Endothelial cell (in vitro differentiated cells): ENCODE measurements around the gene GATAD2B. TPM values are rescaled to one million over a fixed set of nuclear protein-coding genes. Genes with fewer than 3 reads are reported as not detected.
"Not testable (repeated sequence)": the region's sequence is repeated elsewhere in the genome, so short reads cannot be mapped to it uniquely, and the experiment has no call there.

Experiments used
- DNase-seq: peaks from one replicate; pipeline ENCODE4 v3.0.0; 2021; ENCODE audit warnings: low spot score
- H3K27ac Mint-ChIP-seq: one replicate; pipeline ENCODE4 v1.8.0; 2021; ENCODE audit warnings: mixed read lengths, inconsistent platforms; ENCODE audit not compliant: unreplicated experiment
- H3K27me3 Mint-ChIP-seq: one replicate; pipeline ENCODE4 v1.8.0; 2021; ENCODE audit warnings: mild to moderate bottlenecking, moderate library complexity, mixed read lengths, inconsistent platforms; ENCODE audit not compliant: unreplicated experiment
- H3K36me3 Mint-ChIP-seq: one replicate; pipeline ENCODE4 v1.8.0; 2021; ENCODE audit warnings: mild to moderate bottlenecking, low read depth, mixed read lengths, inconsistent platforms; ENCODE audit not compliant: unreplicated experiment
- H3K4me1 Mint-ChIP-seq: one replicate; pipeline ENCODE4 v1.8.0; 2021; ENCODE audit warnings: mild to moderate bottlenecking, mixed read lengths, inconsistent platforms; ENCODE audit not compliant: unreplicated experiment
- H3K4me3 Mint-ChIP-seq: one replicate; pipeline ENCODE4 v1.8.0; 2021; ENCODE audit warnings: mild to moderate bottlenecking, mixed read lengths, inconsistent platforms; ENCODE audit not compliant: unreplicated experiment
- H3K9me3 Mint-ChIP-seq: one replicate; pipeline ENCODE4 v1.8.0; 2021; ENCODE audit warnings: mixed read lengths, inconsistent platforms; ENCODE audit not compliant: unreplicated experiment
- CTCF ChIP-seq: fragments of 200-600 bp; sonication (generic); IDR thresholded peaks from one replicate; pipeline ENCODE4 v1.5.0; 2021; ENCODE audit warnings: antibody characterized with exemption; ENCODE audit not compliant: unreplicated experiment
- total RNA-seq: library from RNA; stranded (reverse); fragmentation: NEBNext Ultra II Directional; extraction: Animal tissue kit (Norgen Biotek cat#: 25700); gene quantifications from one replicate; pipeline ENCODE4 v1.2.1, GENCODE V29; 2021; ENCODE audit not compliant: unreplicated experiment

The GATAD2B gene
- total RNA-seq, 1 donor from 2014 or later = 45.4 TPM

GRCh38 chr1:153771261-153771660, 151.5 kb downstream of the GATAD2B start:
- H3K27ac Mint-ChIP-seq = peak overlapping the region; percentile 90
- DNase-seq = no peak
- peaks cover 6% of the 10 kb centered on the region for H3K27me3 Mint-ChIP-seq
- H3K36me3 Mint-ChIP-seq = peaks cover 32% of the 10 kb centered on the region
- TF ChIP-seq CTCF = no peak
- H3K4me1 Mint-ChIP-seq = peaks cover 64% of the 10 kb centered on the region
- H3K4me3 Mint-ChIP-seq = no peak overlapping the region
- no peaks in the 10 kb centered on the region for H3K9me3 Mint-ChIP-seq

GRCh38 chr1:153770797-153771196, 152.0 kb downstream of the GATAD2B start:
- Mint-ChIP-seq H3K27ac (peak overlapping the region; percentile 90), H3K9me3 (no peaks in the 10 kb centered on the region), H3K4me1 (peaks cover 64% of the 10 kb centered on the region), H3K27me3 (peaks cover 3% of the 10 kb centered on the region), H3K36me3 (peaks cover 34% of the 10 kb centered on the region), H3K4me3 (peak overlapping the region; percentile 56)
- no peak for TF ChIP-seq CTCF
- DNase-seq = no peak

- Mint-ChIP-seq H3K4me1 (peaks cover 63% of the 10 kb centered on the region), H3K27ac (peak overlapping the region; percentile 76), H3K9me3 (no peaks in the 10 kb centered on the region), H3K4me3 (peak overlapping the region; percentile 38), H3K36me3 (peaks cover 43% of the 10 kb centered on the region), H3K27me3 (peaks cover 3% of the 10 kb centered on the region)
- DNase-seq = no peak
- TF ChIP-seq CTCF = no peak
Observed at GRCh38 chr1:153769221-153769620, 153.6 kb downstream of the GATAD2B start.

- DNase-seq = no peak
- Mint-ChIP-seq H3K4me1 (peaks cover 62% of the 10 kb centered on the region), H3K27me3 (peaks cover 3% of the 10 kb centered on the region), H3K4me3 (no peak overlapping the region), H3K9me3 (no peaks in the 10 kb centered on the region), H3K27ac (no peak overlapping the region), H3K36me3 (peaks cover 43% of the 10 kb centered on the region)
- TF ChIP-seq CTCF = no peak
Observed at GRCh38 chr1:153768316-153769181, 154.2 kb downstream of the GATAD2B start.

GRCh38 chr1:153767519-153767918, 155.3 kb downstream of the GATAD2B start:
- Mint-ChIP-seq H3K4me1 (peaks cover 62% of the 10 kb centered on the region), H3K9me3 (no peaks in the 10 kb centered on the region), H3K4me3 (no peak overlapping the region), H3K36me3 (peaks cover 45% of the 10 kb centered on the region), H3K27ac (no peak overlapping the region), H3K27me3 (peaks cover 3% of the 10 kb centered on the region)
- TF ChIP-seq CTCF = no peak
- no peak for DNase-seq

- Mint-ChIP-seq H3K4me1 (peaks cover 57% of the 10 kb centered on the region), H3K36me3 (peaks cover 43% of the 10 kb centered on the region)
- DNase-seq, H3K27me3 Mint-ChIP-seq, H3K9me3 Mint-ChIP-seq, H3K27ac Mint-ChIP-seq, H3K4me3 Mint-ChIP-seq: not testable (repeated sequence)
Observed at GRCh38 chr1:153766663-153767062, 156.1 kb downstream of the GATAD2B start.
